Prostate gland (tissue), 2 donors: ENCODE measurements around the gene FAM241A. TPM values are rescaled to one million over a fixed set of nuclear protein-coding genes. Genes with fewer than 3 reads are reported as not detected.
"Not testable (repeated sequence)": the region's sequence is repeated elsewhere in the genome, so short reads cannot be mapped to it uniquely, and the experiment has no call there.

Experiments used
- DNase-seq: peaks from one replicate; pipeline ENCODE4 v3.0.0-alpha.2; 2019; ENCODE audit warnings: low spot score
- H3K27ac ChIP-seq, 2 donors: fragments of 200-600 bp; sonication (generic); 2 replicates each; pipeline ENCODE4 v1.5.1; 2017 to 2019
- H3K27me3 ChIP-seq: fragments of 200-600 bp; sonication (generic); replicated peaks from 2 replicates; pipeline ENCODE4 v1.5.1; 2019; ENCODE audit not compliant: insufficient read depth
- H3K36me3 ChIP-seq, 2 donors: fragments of 200-600 bp; sonication (generic); 1 replicate in 1 of 2; 2 replicates in 1 of 2; pipeline versions ENCODE4 v1.5.1 to v1.8.1; 2017 to 2019
- H3K4me1 ChIP-seq: fragments of 200-600 bp; sonication (generic); replicated peaks from 2 replicates; pipeline ENCODE4 v1.5.1; 2019
- H3K4me3 ChIP-seq, 2 donors: fragments of 200-600 bp; sonication (generic); 2 replicates each; pipeline ENCODE4 v1.5.1; 2017 to 2019
- H3K9me3 ChIP-seq: fragments of 200-600 bp; sonication (generic); 2 replicates; pipeline ENCODE4 v1.5.1; 2017
- CTCF ChIP-seq, 4 experiments: fragments of 200-600 bp in 2 of 4; fragments of 450-650 bp in 2 of 4; sonication (generic) in 2 of 4; IDR thresholded peaks; 1 replicate in 3 of 4; 2 replicates in 1 of 4; pipeline ENCODE4 v1.5.1; 2016 to 2019; ENCODE audit warnings: antibody characterized with exemption in 4 of 4, mild to moderate bottlenecking in 2 of 4, moderate library complexity in 2 of 4
- POLR2A ChIP-seq: fragments of 450-650 bp; IDR thresholded peaks from one replicate; pipeline ENCODE4 v1.6.1; 2016; ENCODE audit warnings: antibody characterized with exemption, mild to moderate bottlenecking
- POLR2AphosphoS5 ChIP-seq: sonication (generic); formaldehyde crosslinking; IDR thresholded peaks from one replicate; pipeline ENCODE4 v1.6.1; 2017; ENCODE audit warnings: antibody characterized with exemption
- WGBS: methylation state at CpG from one replicate; pipeline ENCODE4 v1.1.5; 2018; 5-methylcytosine and 5-hydroxymethylcytosine counted together
- intact Hi-C: fragments of 100-400 bp; cut with DNase I; formaldehyde crosslinking; loops from one replicate; pipeline ENCODE4 v1.14.2; 2022
- total RNA-seq, 2 donors: library from RNA; depleted of rRNA; stranded (reverse); fragments of >200 nt; gene quantifications; one replicate each; pipeline ENCODE4 v1.1.0, GENCODE V29; 2016

The FAM241A gene
- total RNA-seq, 2 donors from 2014 or later: 3.6 to 3.7 TPM

GRCh38 chr4:112201915-112202505, 56.8 kb downstream of the FAM241A start:
- Histone ChIP-seq H3K36me3 (no peaks in the 10 kb centered on the region), H3K27me3 (no peaks in the 10 kb centered on the region), H3K4me3 (no peak overlapping the region), H3K9me3 (no peaks in the 10 kb centered on the region), H3K4me1 (no peaks in the 10 kb centered on the region), H3K27ac (no peak overlapping the region)
- WGBS: 57% methylated on average over 4 of the region's 4 CpGs
- TF ChIP-seq POLR2AphosphoS5 (no peak), POLR2A (no peak), CTCF (IDR thresholded peaks at IDR 0.05) (no peak)
- no peak for DNase-seq
- intact Hi-C loops: no loop called here

GRCh38 chr4:112203593-112203992, 58.3 kb downstream of the FAM241A start:
- intact Hi-C loops: no loop called here
- TF ChIP-seq CTCF (IDR thresholded peaks at IDR 0.05) (no peak), POLR2A (no peak), POLR2AphosphoS5 (no peak)
- Histone ChIP-seq H3K9me3 (no peaks in the 10 kb centered on the region), H3K4me3 (no peak overlapping the region), H3K36me3 (no peaks in the 10 kb centered on the region), H3K4me1 (no peaks in the 10 kb centered on the region), H3K27me3 (no peaks in the 10 kb centered on the region), H3K27ac (no peak overlapping the region)
- DNase-seq: no peak
- WGBS: 97% methylated on average over 1 of the region's 1 CpG

- H3K9me3 ChIP-seq: no peaks in the 10 kb centered on the region
- DNase-seq: no peak
- no peaks in the 10 kb centered on the region for H3K4me1 ChIP-seq
- TF ChIP-seq POLR2AphosphoS5: no peak
- no peak for TF ChIP-seq POLR2A
- no peak overlapping the region for H3K4me3 ChIP-seq
- intact Hi-C loops: no loop called here
- H3K27me3 ChIP-seq: no peaks in the 10 kb centered on the region
- 78% methylated on average over 2 of the region's 2 CpGs for WGBS
- no peak overlapping the region for H3K27ac ChIP-seq
- H3K36me3 ChIP-seq: no peaks in the 10 kb centered on the region
Measured at GRCh38 chr4:112206431-112206830, 61.2 kb downstream of the FAM241A start.

- 85% methylated on average over 7 of the region's 7 CpGs for WGBS
- H3K4me3 ChIP-seq, H3K27me3 ChIP-seq, intact Hi-C loops, H3K27ac ChIP-seq, H3K36me3 ChIP-seq, H3K4me1 ChIP-seq, H3K9me3 ChIP-seq, DNase-seq: not testable (repeated sequence)
Measured at GRCh38 chr4:112208137-112209095, 63.2 kb downstream of the FAM241A start.

GRCh38 chr4:112210777-112211176, 65.5 kb downstream of the FAM241A start:
- H3K27ac ChIP-seq: no peak overlapping the region
- no peak overlapping the region for H3K4me3 ChIP-seq
- H3K27me3 ChIP-seq: no peaks in the 10 kb centered on the region
- no peaks in the 10 kb centered on the region for H3K9me3 ChIP-seq
- 93% methylated on average over 1 of the region's 1 CpG for WGBS
- no peak for TF ChIP-seq POLR2AphosphoS5
- no peak for TF ChIP-seq POLR2A
- no peak for TF ChIP-seq CTCF (IDR thresholded peaks at IDR 0.05)
- intact Hi-C loops: no loop called here
- no peak for DNase-seq
- H3K4me1 ChIP-seq: no peaks in the 10 kb centered on the region
- H3K36me3 ChIP-seq: no peaks in the 10 kb centered on the region
